Activated T-helper 17 cell treated with anti-CD3 and anti-CD28 coated beads, Interleukin-2, amount 50 U/mL, for 72 hours (primary cell): ENCODE results near the gene HOXA10. TPM values are rescaled to one million over a fixed set of nuclear protein-coding genes. Genes with fewer than 3 reads are reported as not detected.

Source experiments
- ATAC-seq: fragments of 150-1000 bp; cut with Tn5 transposase; replicated peaks from 2 replicates; pipeline ENCODE4 v1.10.0; 2021; ENCODE audit warnings: mild to moderate bottlenecking, moderate library complexity
- H3K27ac Mint-ChIP-seq: one replicate; pipeline ENCODE4 v1.8.0; 2022; ENCODE audit warnings: mixed read lengths
- H3K27me3 Mint-ChIP-seq: one replicate; pipeline ENCODE4 v1.8.0; 2022; ENCODE audit warnings: mixed read lengths
- H3K36me3 Mint-ChIP-seq: one replicate; pipeline ENCODE4 v1.8.0; 2022; ENCODE audit warnings: low read depth, mild to moderate bottlenecking, mixed read lengths
- H3K4me1 Mint-ChIP-seq: one replicate; pipeline ENCODE4 v1.8.0; 2022; ENCODE audit warnings: mixed read lengths
- H3K4me3 Mint-ChIP-seq: one replicate; pipeline ENCODE4 v1.8.0; 2022; ENCODE audit warnings: mild to moderate bottlenecking, mixed read lengths
- H3K9me3 Mint-ChIP-seq: one replicate; pipeline ENCODE4 v1.8.0; 2022; ENCODE audit warnings: mixed read lengths
- total RNA-seq, 2 donors: library from RNA; stranded (reverse); gene quantifications; one replicate each; pipeline ENCODE4 v1.2.3, GENCODE V29; 2022

HOXA10 gene
- total RNA-seq, 2 donors from 2014 or later = not detected

- Mint-ChIP-seq H3K27ac (no peak within 1 kb of the TSS), H3K4me3 (peak within 1 kb of the TSS; percentile 38), H3K4me1 (peaks cover 7% of the 10 kb centered on the region), H3K9me3 (no peaks in the 10 kb centered on the region), H3K36me3 (no peaks in the 10 kb centered on the region), H3K27me3 (peaks cover 50% of the 10 kb centered on the region)
- ATAC-seq = no peak
These were observed 26.7 kb downstream of the HOXA10 start, which contains the start of gene HOXA6 for GRCh38 chr7:27147199-27148030. Gene HOXA6 (minus strand): TSS chr7:27147774. CDS start chr7:27147749, 25 bp downstream.

GRCh38 chr7:27146491-27147198 lies 27.5 kb downstream of the HOXA10 start:
- H3K27ac Mint-ChIP-seq = no peak overlapping the region
- peaks cover 4% of the 10 kb centered on the region for H3K4me1 Mint-ChIP-seq
- no peak overlapping the region for H3K4me3 Mint-ChIP-seq
- H3K27me3 Mint-ChIP-seq = peaks cover 46% of the 10 kb centered on the region
- no peaks in the 10 kb centered on the region for H3K9me3 Mint-ChIP-seq
- no peaks in the 10 kb centered on the region for H3K36me3 Mint-ChIP-seq
- no peak for ATAC-seq

GRCh38 chr7:27145914-27146412 lies 28.2 kb downstream of the HOXA10 start:
- H3K27me3 Mint-ChIP-seq = peaks cover 41% of the 10 kb centered on the region
- no peaks in the 10 kb centered on the region for H3K9me3 Mint-ChIP-seq
- no peak overlapping the region for H3K27ac Mint-ChIP-seq
- H3K36me3 Mint-ChIP-seq = no peaks in the 10 kb centered on the region
- ATAC-seq = no peak
- no peak overlapping the region for H3K4me3 Mint-ChIP-seq
- H3K4me1 Mint-ChIP-seq = no peaks in the 10 kb centered on the region

- Mint-ChIP-seq H3K27ac (no peak overlapping the region), H3K4me1 (no peaks in the 10 kb centered on the region), H3K36me3 (no peaks in the 10 kb centered on the region), H3K27me3 (peaks cover 40% of the 10 kb centered on the region), H3K9me3 (no peaks in the 10 kb centered on the region), H3K4me3 (no peak overlapping the region)
- ATAC-seq = no peak
These were observed 28.8 kb downstream of the HOXA10 start for GRCh38 chr7:27145165-27145913.

GRCh38 chr7:27144781-27145164 lies 29.3 kb downstream of the HOXA10 start:
- H3K36me3 Mint-ChIP-seq = no peaks in the 10 kb centered on the region
- H3K4me1 Mint-ChIP-seq = no peaks in the 10 kb centered on the region
- no peak overlapping the region for H3K27ac Mint-ChIP-seq
- no peak for ATAC-seq
- H3K9me3 Mint-ChIP-seq = no peaks in the 10 kb centered on the region
- peaks cover 35% of the 10 kb centered on the region for H3K27me3 Mint-ChIP-seq
- no peak overlapping the region for H3K4me3 Mint-ChIP-seq

- H3K9me3 Mint-ChIP-seq = no peaks in the 10 kb centered on the region
- H3K27ac Mint-ChIP-seq = no peak overlapping the region
- no peaks in the 10 kb centered on the region for H3K36me3 Mint-ChIP-seq
- peaks cover 34% of the 10 kb centered on the region for H3K27me3 Mint-ChIP-seq
- no peak for ATAC-seq
- H3K4me1 Mint-ChIP-seq = no peaks in the 10 kb centered on the region
- H3K4me3 Mint-ChIP-seq = no peak overlapping the region
These were observed 30.0 kb downstream of the HOXA10 start for GRCh38 chr7:27143950-27144780.

- Mint-ChIP-seq H3K4me3 (no peak within 1 kb of the TSS), H3K27ac (no peak within 1 kb of the TSS)
- no peak for ATAC-seq
These were observed 30.8 kb downstream of the HOXA10 start, which contains the start of gene HOXA5 for GRCh38 chr7:27143023-27143949. Gene HOXA5 (minus strand): TSS chr7:27143681. CDS start chr7:27143607, 74 bp downstream.

GRCh38 chr7:27142580-27143022 lies 31.5 kb downstream of the HOXA10 start:
- Mint-ChIP-seq H3K9me3 (no peaks in the 10 kb centered on the region), H3K27ac (no peak overlapping the region), H3K27me3 (peaks cover 34% of the 10 kb centered on the region), H3K4me1 (no peaks in the 10 kb centered on the region), H3K4me3 (no peak overlapping the region), H3K36me3 (no peaks in the 10 kb centered on the region)
- no peak for ATAC-seq

More at GRCh38 chr7:27143023-27143949, 30.8 kb downstream of the HOXA10 start, which contains the start of gene HOXA5:
- Mint-ChIP-seq H3K27me3 (peaks cover 31% of the 10 kb centered on the region), H3K9me3 (no peaks in the 10 kb centered on the region), H3K36me3 (no peaks in the 10 kb centered on the region), H3K4me1 (no peaks in the 10 kb centered on the region)

- no peak for ATAC-seq
- Mint-ChIP-seq H3K9me3 (no peaks in the 10 kb centered on the region), H3K27me3 (peaks cover 36% of the 10 kb centered on the region), H3K27ac (no peak overlapping the region), H3K4me3 (no peak overlapping the region), H3K36me3 (no peaks in the 10 kb centered on the region), H3K4me1 (no peaks in the 10 kb centered on the region)
These were observed 32.1 kb downstream of the HOXA10 start for GRCh38 chr7:27141923-27142579.

- Mint-ChIP-seq H3K4me3 (no peak overlapping the region), H3K36me3 (no peaks in the 10 kb centered on the region), H3K27me3 (peaks cover 31% of the 10 kb centered on the region), H3K4me1 (no peaks in the 10 kb centered on the region), H3K27ac (no peak overlapping the region), H3K9me3 (no peaks in the 10 kb centered on the region)
- ATAC-seq = no peak
These were observed 32.8 kb downstream of the HOXA10 start for GRCh38 chr7:27141137-27141922.

- ATAC-seq = no peak
- no peaks in the 10 kb centered on the region for H3K9me3 Mint-ChIP-seq
- no peaks in the 10 kb centered on the region for H3K36me3 Mint-ChIP-seq
These were observed 33.8 kb downstream of the HOXA10 start for GRCh38 chr7:27140126-27140857.

More at GRCh38 chr7:27140126-27140857, 33.8 kb downstream of the HOXA10 start:
- H3K4me1 Mint-ChIP-seq = no peaks in the 10 kb centered on the region
- no peak overlapping the region for H3K4me3 Mint-ChIP-seq
- no peak overlapping the region for H3K27ac Mint-ChIP-seq
- H3K27me3 Mint-ChIP-seq = peaks cover 33% of the 10 kb centered on the region
